IMR-90 (cell line): ENCODE data around the gene FAIM. TPM values are rescaled to one million over a fixed set of nuclear protein-coding genes. Genes with fewer than 3 reads are reported as not detected.

Source experiments
- ATAC-seq: fragments of 200-7000 bp; cut with Tn5 transposase; 2 replicates; pipeline ENCODE4 v1.9.1; 2020; ENCODE audit warnings: low read depth, mild to moderate bottlenecking, moderate library complexity
- BruUV-seq: library from RNA; stranded (reverse); fragments of 400-500 nt; replicated peaks from 2 replicates; lab custom pipeline; 2021; lab: Mats Ljungman, UMichigan
- CTCF ChIA-PET: fragments of 300-600 bp; formaldehyde crosslinking; extraction: SDS; loops from one replicate; lab custom pipeline; 2021; ENCODE audit warnings: antibody characterized with exemption; lab: Yijun Ruan, JAX
- POLR2A ChIA-PET: fragments of 300-600 bp; sonication (Branson Sonifier 250); formaldehyde crosslinking; loops from one replicate; lab custom pipeline; 2022; ENCODE audit warnings: antibody characterized with exemption; ENCODE audit not compliant: unreplicated experiment; lab: Charles Lee
- DNase-seq: peaks from one replicate; pipeline ENCODE4 v3.0.0; 2013
- H2AFZ ChIP-seq: replicated peaks from 2 replicates; pipeline ENCODE3; 2013; ENCODE audit warnings: low read length, mild to moderate bottlenecking; ENCODE audit not compliant: poor library complexity
- H2AK5ac ChIP-seq: 2 replicates; pipeline ENCODE4 v1.6.1; 2013; ENCODE audit warnings: low read depth, low read length, inconsistent platforms
- H2AK9ac ChIP-seq: replicated peaks from 2 replicates; pipeline ENCODE3; 2013; ENCODE audit warnings: mild to moderate bottlenecking, low read depth, low read length, moderate library complexity; ENCODE audit not compliant: poor library complexity
- H2BK120ac ChIP-seq: 2 replicates; pipeline ENCODE4 v1.6.1; 2013; ENCODE audit warnings: low read depth, low read length, inconsistent platforms
- H2BK15ac ChIP-seq: 3 replicates; pipeline ENCODE4 v1.6.1; 2013; ENCODE audit warnings: low read depth, low read length, inconsistent platforms
- H2BK20ac ChIP-seq: 2 replicates; pipeline ENCODE4 v1.6.1; 2013; ENCODE audit warnings: low read depth, mild to moderate bottlenecking, inconsistent platforms, low read length, moderate library complexity
- H2BK5ac ChIP-seq: 2 replicates; pipeline ENCODE4 v1.6.1; 2013; ENCODE audit warnings: mild to moderate bottlenecking, low read depth, low read length, inconsistent platforms; ENCODE audit not compliant: poor library complexity, severe bottlenecking
- H3K14ac ChIP-seq: replicated peaks from 2 replicates; pipeline ENCODE4 v1.6.1; 2013; ENCODE audit warnings: low read depth, low read length, inconsistent platforms
- H3K18ac ChIP-seq: 2 replicates; pipeline ENCODE4 v1.6.1; 2013; ENCODE audit warnings: low read depth, low read length, control low read depth
- H3K23ac ChIP-seq: 2 replicates; pipeline ENCODE4 v1.6.1; 2013; ENCODE audit warnings: low read depth, low read length, inconsistent platforms
- H3K27ac ChIP-seq: 2 replicates; pipeline ENCODE4 v1.5.1; 2013; ENCODE audit warnings: mild to moderate bottlenecking, control low read depth, low read length; ENCODE audit not compliant: insufficient read depth
- H3K27me3 ChIP-seq: 2 replicates; pipeline ENCODE4 v1.6.1; 2013; ENCODE audit warnings: low read length; ENCODE audit not compliant: control insufficient read depth, insufficient read depth
- H3K36me3 ChIP-seq: 2 replicates; pipeline ENCODE4 v1.6.1; 2013; ENCODE audit warnings: low read length, mixed read lengths; ENCODE audit not compliant: control insufficient read depth, insufficient read depth
- H3K4ac ChIP-seq: 2 replicates; pipeline ENCODE4 v1.6.1; 2013; ENCODE audit warnings: low read depth, low read length, inconsistent platforms
- H3K4me1 ChIP-seq: 2 replicates; pipeline ENCODE4 v1.6.1; 2013; ENCODE audit warnings: low read length, mixed read lengths; ENCODE audit not compliant: control insufficient read depth, insufficient read depth
- H3K4me2 ChIP-seq: 2 replicates; pipeline ENCODE4 v1.6.1; 2013; ENCODE audit warnings: low read depth, mild to moderate bottlenecking, control low read depth, low read length, moderate library complexity
- H3K4me3 ChIP-seq: 2 replicates; pipeline ENCODE4 v1.5.1; 2013; ENCODE audit warnings: low read depth, mild to moderate bottlenecking, control low read depth, low read length, moderate library complexity; ENCODE audit not compliant: insufficient read depth
- H3K56ac ChIP-seq: 2 replicates; pipeline ENCODE4 v1.6.1; 2013; ENCODE audit warnings: low read length, inconsistent platforms; ENCODE audit not compliant: insufficient read depth; ENCODE audit errors: extremely low read depth
- H3K79me1 ChIP-seq, 2 experiments: 2 replicates each; pipeline ENCODE4 v1.6.1; 2013; ENCODE audit warnings: low read length in 2 of 2, inconsistent platforms in 1 of 2, low read depth in 1 of 2
- H3K9ac ChIP-seq: 2 replicates; pipeline ENCODE4 v1.6.1; 2013; ENCODE audit warnings: low read depth, low read length, control low read depth
- H3K9me1 ChIP-seq: 2 replicates; pipeline ENCODE4 v1.6.1; 2013; ENCODE audit warnings: low read length, inconsistent platforms; ENCODE audit not compliant: insufficient read depth
- H3K9me3 ChIP-seq: 2 replicates; pipeline ENCODE4 v1.6.1; 2013; ENCODE audit warnings: low read length; ENCODE audit not compliant: control insufficient read depth, insufficient read depth
- H4K20me1 ChIP-seq: 2 replicates; pipeline ENCODE4 v1.6.1; 2013; ENCODE audit warnings: low read length, inconsistent platforms; ENCODE audit not compliant: insufficient read depth
- H4K5ac ChIP-seq: 2 replicates; pipeline ENCODE4 v1.6.1; 2013; ENCODE audit warnings: mild to moderate bottlenecking, low read depth, low read length, control low read depth
- H4K8ac ChIP-seq, 2 experiments: 2 replicates each; pipeline ENCODE4 v1.6.1; 2013; ENCODE audit warnings: low read depth in 2 of 2, low read length in 2 of 2, control low read depth in 1 of 2, inconsistent platforms in 1 of 2
- H4K91ac ChIP-seq: 2 replicates; pipeline ENCODE4 v1.6.1; 2013; ENCODE audit warnings: low read depth, low read length, inconsistent platforms; ENCODE audit not compliant: insufficient read depth
- CHD1 ChIP-seq: IDR thresholded peaks from 2 replicates; pipeline ENCODE4 v1.6.1; 2012; ENCODE audit warnings: low read depth, low read length, improper control_type of control experiment
- MXI1 ChIP-seq: IDR thresholded peaks from 2 replicates; pipeline ENCODE4 v1.6.1; 2012; ENCODE audit warnings: low read depth, mild to moderate bottlenecking, low read length, moderate library complexity, borderline replicate concordance
- WGBS, 2 experiments: methylation state at CpG; one replicate each; pipeline versions ENCODE4 v1.1.5 to v1.1.7; 2013; ENCODE audit warnings: missing lambda C conversion rate in 2 of 2; ENCODE audit not compliant: insufficient read length in 1 of 2; ENCODE audit errors: extremely low coverage in 2 of 2; 5-methylcytosine and 5-hydroxymethylcytosine counted together
- dilution Hi-C: fragments of 300-500 bp; cut with HindIII; formaldehyde crosslinking; loops from one replicate; pipeline ENCODE4 v1.14.3; 2018; ENCODE audit warnings: low sequenced_read_pairs; ENCODE audit not compliant: unreplicated experiment
- in situ Hi-C: fragments of 300-500 bp; cut with MboI; formaldehyde crosslinking; loops from 3 replicates; pipeline ENCODE4 v1.14.3; 2019; ENCODE audit warnings: low sequenced_read_pairs, inconsistent platforms, mixed read lengths
- intact Hi-C: fragments of 100-400 bp; cut with micrococcal nuclease; formaldehyde crosslinking; loops from 2 replicates; pipeline ENCODE4 v1.10.0; 2022
- polyA plus RNA-seq, 3 experiments: library from polyadenylated mRNA; depleted of rRNA; stranded (reverse); fragments of >200 nt; gene quantifications; 2 replicates each; pipeline ENCODE4 v1.2.3, GENCODE V29; 2012; ENCODE audit warnings: low replicate concordance in 1 of 3
- total RNA-seq: library from RNA; depleted of rRNA; stranded (reverse); fragments of >200 nt; gene quantifications from 2 replicates; pipeline ENCODE4 v1.2.3, GENCODE V29; 2012

Gene FAIM
- total and polyA plus RNA-seq, 2 of the 4 experiments (the other 2 are of a cell fraction) = 2.5 to 3.4 TPM

- peak overlapping the region; percentile 52 for H2AK9ac ChIP-seq
- H3K27me3 ChIP-seq = no peaks in the 10 kb centered on the region
- POLR2A ChIA-PET = interaction anchor here (0.5 kb wide), 1 partner anchor 102 kb away, joined by 3 read pairs; no protein-coding TSS in a partner anchor
- CTCF ChIA-PET = interaction anchor here (0.6 to 3.6 kb wide), 12 partner anchors 9 to 1783 kb away, joined by 3 to 42 read pairs (median 4); no protein-coding TSS in a partner anchor
- H3K23ac ChIP-seq = peak overlapping the region; percentile 50
- H4K8ac ChIP-seq = peak overlapping the region in 1 of 2 experiments; percentile 64; a peak in 3 of 4 replicates
- no peak overlapping the region for H2BK20ac ChIP-seq
- in situ Hi-C loops (loop anchor here (25.0 kb wide), 1 partner anchor 744 kb away; the partner anchor contains the start of gene MRPS22), intact Hi-C loops (loop anchor here (1.0 to 10.0 kb wide), 7 partner anchors 101 to 734 kb away; partner anchors contain the start of gene PIK3CB), dilution Hi-C loops (no loop called here)
- H3K79me1 ChIP-seq = peaks cover 3 to 14% of the 10 kb centered on the region in 2 experiments; a peak in 2 of 4 replicates
- TF ChIP-seq MXI1 (no peak), CHD1 (no peak)
- peak overlapping the region; percentile 31; the same call in 1 of the 2 replicates for H4K91ac ChIP-seq
- H3K18ac ChIP-seq = peak overlapping the region; percentile 7; the same call in 1 of the 2 replicates
- 0% methylated on average over 4 of the region's 22 CpGs; no CpG with 5 or more reads in 1 of the 2 experiments for WGBS, 2 experiments
- DNase-seq = peak; percentile 7
- H2AFZ ChIP-seq = peak overlapping the region; percentile 93
- H3K27ac ChIP-seq = peak overlapping the region; percentile 58
- H3K9ac ChIP-seq = peak overlapping the region; percentile 58
- no peaks in the 10 kb centered on the region for H4K20me1 ChIP-seq
- H3K4me2 ChIP-seq = peak overlapping the region; percentile 87
- no peaks in the 10 kb centered on the region for H3K36me3 ChIP-seq
- 0 out of 2 replicates have a peak overlapping the region, but pooled peaks have one; percentile 45 for H2BK120ac ChIP-seq
- peak overlapping the region; percentile 27 for H2BK5ac ChIP-seq
- H3K4me1 ChIP-seq = no peaks in the 10 kb centered on the region
- ATAC-seq = peak; percentile 25
- H3K9me3 ChIP-seq = no peaks in the 10 kb centered on the region
- H3K9me1 ChIP-seq = no peaks in the 10 kb centered on the region
- 0 out of 3 replicates have a peak overlapping the region, but pooled peaks have one; percentile 1 for H2BK15ac ChIP-seq
- peak overlapping the region; percentile 46; the same call in 1 of the 2 replicates for H3K14ac ChIP-seq
- H3K56ac ChIP-seq = peak overlapping the region; percentile 29; the same call in 1 of the 2 replicates
- TSS peak; percentile 35 for BruUV-seq
- peak overlapping the region; percentile 12; the same call in 1 of the 2 replicates for H4K5ac ChIP-seq
- H3K4ac ChIP-seq = 0 out of 2 replicates have a peak overlapping the region, but pooled peaks have one; percentile 29
- H3K4me3 ChIP-seq = peak overlapping the region; percentile 54
- H2AK5ac ChIP-seq = no peak overlapping the region
Observed at GRCh38 chr3:138593488-138594149, 15.0 kb upstream of the FAIM start.
